PFSK-1 (cell line): ENCODE measurements around the gene SH3YL1.

Experiments used
- FOXP2 ChIP-seq: optimal IDR thresholded peaks from 2 replicates; pipeline ENCODE3; 2011; ENCODE audit warnings: borderline replicate concordance, control low read depth, inconsistent platforms; ENCODE audit not compliant: insufficient read depth; ENCODE audit errors: extremely low read length, extremely low read depth
- POLR2AphosphoS5 ChIP-seq: IDR thresholded peaks from 2 replicates; pipeline ENCODE4 v1.6.1; 2012; ENCODE audit warnings: low read depth, mild to moderate bottlenecking, control low read depth, low read length, moderate library complexity
- SIN3A ChIP-seq: IDR thresholded peaks from 2 replicates; pipeline ENCODE4 v1.6.1; 2012; ENCODE audit warnings: mild to moderate bottlenecking, low read length, moderate library complexity, borderline replicate concordance; ENCODE audit not compliant: insufficient read depth
- TAF1 ChIP-seq: IDR thresholded peaks from 2 replicates; pipeline ENCODE4 v1.6.1; 2012; ENCODE audit warnings: low read length, control low read depth, borderline replicate concordance; ENCODE audit not compliant: insufficient read depth

DNA sequence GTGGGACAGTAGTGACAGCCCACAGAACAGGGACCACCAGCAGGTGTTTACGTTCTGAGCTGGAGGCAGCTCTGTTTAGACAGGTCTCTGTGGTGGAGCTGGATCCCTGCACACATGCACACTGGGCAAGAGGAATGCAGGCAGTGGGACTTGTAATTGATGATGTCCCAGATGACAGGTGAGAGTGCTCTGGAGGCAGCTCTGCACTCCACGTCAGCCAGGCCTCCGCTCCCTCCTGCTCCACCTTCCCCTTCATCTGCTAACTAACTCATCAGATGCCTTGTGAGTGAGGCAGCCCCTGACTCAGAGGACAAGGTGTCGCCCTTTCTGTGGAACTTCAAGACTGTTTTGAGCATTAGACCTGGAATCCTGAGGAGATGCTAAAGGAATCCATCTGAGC, 53.2 kb downstream of the SH3YL1 start:
- TF ChIP-seq POLR2AphosphoS5 = no peak
- TF ChIP-seq TAF1 = no peak
- TF ChIP-seq FOXP2 = no peak
- no peak for TF ChIP-seq SIN3A
